Measurements from ENCODE around the gene FABP6. TPM values are rescaled to one million over a fixed set of nuclear protein-coding genes. Genes with fewer than 3 reads are reported as not detected.

The FABP6 gene
- total and polyA plus RNA-seq, 9 of the 15 experiments (the other 6 are each of a cell fraction or from before 2014, with no cell fraction given): 0.11 to 0.33 (median 0.21) TPM; not detected in 4

DNA sequence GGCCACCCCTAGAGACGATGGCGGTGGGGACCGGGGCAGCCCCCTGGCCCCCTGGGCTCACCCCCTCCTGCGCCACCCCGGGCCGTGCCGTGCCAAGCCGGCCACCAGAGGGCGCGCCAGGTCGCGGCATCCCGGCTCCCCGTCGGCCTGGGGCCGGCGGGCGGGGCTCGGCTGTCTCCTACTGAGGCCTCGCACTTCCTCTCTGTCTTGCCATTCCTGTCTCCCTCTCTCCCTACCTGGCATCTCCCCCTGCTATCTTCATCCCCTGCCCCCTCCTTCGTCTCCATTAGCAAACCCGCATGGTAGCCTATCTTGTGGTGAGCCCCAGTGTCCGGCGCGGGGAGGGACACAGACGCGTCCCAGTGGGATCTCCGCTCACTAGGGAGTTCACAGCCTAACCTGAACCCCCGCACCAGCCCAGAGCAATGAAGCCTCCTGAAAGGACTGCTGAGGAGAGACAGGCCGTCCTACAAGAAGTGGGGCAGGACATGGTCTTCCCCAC is 29.8 kb upstream of the FABP6 start (continued):
- TF ChIP-seq C11orf30 (IDR thresholded peaks at IDR 0.05; ENCODE audit: low read depth) (no peak), NR2C1 (IDR thresholded peaks at IDR 0.05) (no peak), NR2C1 (tag; IDR thresholded peaks at IDR 0.05) (no peak), TCFL5 (CRISPR knock-in tag; conservative IDR thresholded peaks at IDR 0.05) (no peak), ZNF124 (CRISPR knock-in tag; IDR thresholded peaks at IDR 0.05) (no peak), NCOR1 (IDR thresholded peaks at IDR 0.05) (no peak), HLTF (IDR thresholded peaks at IDR 0.05) (no peak), BMI1 (IDR thresholded peaks at IDR 0.05; ENCODE audit: low read length) (no peak), COPS2 (conservative IDR thresholded peaks at IDR 0.05) (no peak), FIP1L1 (IDR thresholded peaks at IDR 0.05; ENCODE audit: low read depth, low read length, poor library complexity, severe bottlenecking) (peak; percentile 47), STAG1 (CRISPR knock-in tag; IDR thresholded peaks at IDR 0.05; ENCODE audit: borderline replicate concordance) (peak; percentile 66; the same call in 1 of the 2 replicates), TGIF2 (CRISPR knock-in tag; IDR thresholded peaks at IDR 0.05) (no peak), ZNF589 (CRISPR knock-in tag; IDR thresholded peaks at IDR 0.05; ENCODE audit: low read depth) (no peak), POLR2G (IDR thresholded peaks at IDR 0.05; ENCODE audit: low read depth, low read length) (0 out of 2 replicates have a peak, but pooled peaks have one; percentile 28), HDAC2 (IDR thresholded peaks at IDR 0.05) (no peak), ZC3H8 (IDR thresholded peaks at IDR 0.05) (no peak), CBFA2T3 (IDR thresholded peaks at IDR 0.05) (no peak), SAP30 (IDR thresholded peaks at IDR 0.05; ENCODE audit: borderline replicate concordance, insufficient read depth, low read depth, low read length, poor library complexity, severe bottlenecking) (no peak)
- TF ChIP-seq, protein P1, sequence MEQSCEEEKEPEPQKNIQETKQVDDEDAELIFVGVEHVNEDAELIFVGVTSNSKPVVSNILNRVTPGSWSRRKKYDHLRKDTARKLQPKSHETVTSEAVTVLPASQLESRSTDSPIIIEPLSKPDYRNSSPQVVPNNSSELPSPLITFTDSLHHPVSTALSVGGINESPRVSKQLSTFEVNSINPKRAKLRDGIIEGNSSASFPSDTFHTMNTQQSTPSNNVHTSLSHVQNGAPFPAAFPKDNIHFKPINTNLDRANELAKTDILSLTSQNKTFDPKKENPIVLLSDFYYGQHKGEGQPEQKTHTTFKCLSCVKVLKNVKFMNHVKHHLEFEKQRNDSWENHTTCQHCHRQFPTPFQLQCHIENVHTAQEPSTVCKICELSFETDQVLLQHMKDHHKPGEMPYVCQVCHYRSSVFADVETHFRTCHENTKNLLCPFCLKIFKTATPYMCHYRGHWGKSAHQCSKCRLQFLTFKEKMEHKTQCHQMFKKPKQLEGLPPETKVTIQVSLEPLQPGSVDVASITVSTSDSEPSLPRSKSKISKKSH (CRISPR knock-in tag; IDR thresholded peaks at IDR 0.05): no peak
- TF ChIP-seq, protein P2, sequence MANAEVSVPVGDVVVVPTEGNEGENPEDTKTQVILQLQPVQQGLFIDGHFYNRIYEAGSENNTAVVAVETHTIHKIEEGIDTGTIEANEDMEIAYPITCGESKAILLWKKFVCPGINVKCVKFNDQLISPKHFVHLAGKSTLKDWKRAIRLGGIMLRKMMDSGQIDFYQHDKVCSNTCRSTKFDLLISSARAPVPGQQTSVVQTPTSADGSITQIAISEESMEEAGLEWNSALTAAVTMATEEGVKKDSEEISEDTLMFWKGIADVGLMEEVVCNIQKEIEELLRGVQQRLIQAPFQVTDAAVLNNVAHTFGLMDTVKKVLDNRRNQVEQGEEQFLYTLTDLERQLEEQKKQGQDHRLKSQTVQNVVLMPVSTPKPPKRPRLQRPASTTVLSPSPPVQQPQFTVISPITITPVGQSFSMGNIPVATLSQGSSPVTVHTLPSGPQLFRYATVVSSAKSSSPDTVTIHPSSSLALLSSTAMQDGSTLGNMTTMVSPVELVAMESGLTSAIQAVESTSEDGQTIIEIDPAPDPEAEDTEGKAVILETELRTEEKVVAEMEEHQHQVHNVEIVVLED (CRISPR knock-in tag; IDR thresholded peaks at IDR 0.05): no peak
- TF ChIP-seq, protein P3, sequence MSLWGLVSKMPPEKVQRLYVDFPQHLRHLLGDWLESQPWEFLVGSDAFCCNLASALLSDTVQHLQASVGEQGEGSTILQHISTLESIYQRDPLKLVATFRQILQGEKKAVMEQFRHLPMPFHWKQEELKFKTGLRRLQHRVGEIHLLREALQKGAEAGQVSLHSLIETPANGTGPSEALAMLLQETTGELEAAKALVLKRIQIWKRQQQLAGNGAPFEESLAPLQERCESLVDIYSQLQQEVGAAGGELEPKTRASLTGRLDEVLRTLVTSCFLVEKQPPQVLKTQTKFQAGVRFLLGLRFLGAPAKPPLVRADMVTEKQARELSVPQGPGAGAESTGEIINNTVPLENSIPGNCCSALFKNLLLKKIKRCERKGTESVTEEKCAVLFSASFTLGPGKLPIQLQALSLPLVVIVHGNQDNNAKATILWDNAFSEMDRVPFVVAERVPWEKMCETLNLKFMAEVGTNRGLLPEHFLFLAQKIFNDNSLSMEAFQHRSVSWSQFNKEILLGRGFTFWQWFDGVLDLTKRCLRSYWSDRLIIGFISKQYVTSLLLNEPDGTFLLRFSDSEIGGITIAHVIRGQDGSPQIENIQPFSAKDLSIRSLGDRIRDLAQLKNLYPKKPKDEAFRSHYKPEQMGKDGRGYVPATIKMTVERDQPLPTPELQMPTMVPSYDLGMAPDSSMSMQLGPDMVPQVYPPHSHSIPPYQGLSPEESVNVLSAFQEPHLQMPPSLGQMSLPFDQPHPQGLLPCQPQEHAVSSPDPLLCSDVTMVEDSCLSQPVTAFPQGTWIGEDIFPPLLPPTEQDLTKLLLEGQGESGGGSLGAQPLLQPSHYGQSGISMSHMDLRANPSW (CRISPR knock-in tag; IDR thresholded peaks at IDR 0.05): no peak
- TF ChIP-seq, protein P4, sequence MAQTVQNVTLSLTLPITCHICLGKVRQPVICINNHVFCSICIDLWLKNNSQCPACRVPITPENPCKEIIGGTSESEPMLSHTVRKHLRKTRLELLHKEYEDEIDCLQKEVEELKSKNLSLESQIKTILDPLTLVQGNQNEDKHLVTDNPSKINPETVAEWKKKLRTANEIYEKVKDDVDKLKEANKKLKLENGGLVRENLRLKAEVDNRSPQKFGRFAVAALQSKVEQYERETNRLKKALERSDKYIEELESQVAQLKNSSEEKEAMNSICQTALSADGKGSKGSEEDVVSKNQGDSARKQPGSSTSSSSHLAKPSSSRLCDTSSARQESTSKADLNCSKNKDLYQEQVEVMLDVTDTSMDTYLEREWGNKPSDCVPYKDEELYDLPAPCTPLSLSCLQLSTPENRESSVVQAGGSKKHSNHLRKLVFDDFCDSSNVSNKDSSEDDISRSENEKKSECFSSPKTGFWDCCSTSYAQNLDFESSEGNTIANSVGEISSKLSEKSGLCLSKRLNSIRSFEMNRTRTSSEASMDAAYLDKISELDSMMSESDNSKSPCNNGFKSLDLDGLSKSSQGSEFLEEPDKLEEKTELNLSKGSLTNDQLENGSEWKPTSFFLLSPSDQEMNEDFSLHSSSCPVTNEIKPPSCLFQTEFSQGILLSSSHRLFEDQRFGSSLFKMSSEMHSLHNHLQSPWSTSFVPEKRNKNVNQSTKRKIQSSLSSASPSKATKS (CRISPR knock-in tag; IDR thresholded peaks at IDR 0.05): no peak

Measured in K562 (cell line).